ENCODE results near the gene ATG101. TPM values are rescaled to one million over a fixed set of nuclear protein-coding genes. Genes with fewer than 3 reads are reported as not detected.

ATG101 gene
- total and polyA plus RNA-seq, 4 donors, result 22.1 to 64.3 (median 36.7) TPM

DNA sequence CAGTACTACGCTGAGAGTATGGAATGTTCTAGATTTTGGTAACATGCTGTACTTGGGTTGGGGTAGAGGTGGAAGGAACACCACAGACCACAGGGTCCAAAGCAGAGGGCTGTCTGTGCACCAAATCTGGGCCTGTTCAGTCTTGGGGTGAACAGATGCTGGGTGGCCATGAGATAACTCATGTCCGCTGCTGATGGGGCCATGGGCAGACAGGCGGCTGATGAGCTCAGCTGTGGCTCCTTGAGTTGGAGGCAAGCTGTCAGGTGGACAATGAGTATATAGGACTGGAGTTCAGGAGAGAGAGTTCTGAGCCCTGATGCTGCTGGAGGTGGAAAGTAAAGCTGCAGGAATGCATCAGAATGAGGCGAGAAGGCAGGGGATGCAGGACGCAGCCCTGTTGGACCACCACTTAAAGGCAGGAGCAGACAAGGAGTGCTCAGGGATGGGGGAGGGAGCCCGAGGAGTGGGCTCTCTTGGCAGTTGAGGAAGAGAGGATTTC is 16.0 kb downstream of the ATG101 start:
- no peaks in the 10 kb centered on the region for H3K27me3 ChIP-seq (ENCODE audit: control insufficient read depth in 3 of 3, insufficient read depth in 3 of 3, low read length in 2 of 3)
- H3K9ac ChIP-seq (ENCODE audit: insufficient read depth in 1 of 2, low read length in 2 of 2), result no peak overlapping the region
- TF ChIP-seq, protein P1, sequence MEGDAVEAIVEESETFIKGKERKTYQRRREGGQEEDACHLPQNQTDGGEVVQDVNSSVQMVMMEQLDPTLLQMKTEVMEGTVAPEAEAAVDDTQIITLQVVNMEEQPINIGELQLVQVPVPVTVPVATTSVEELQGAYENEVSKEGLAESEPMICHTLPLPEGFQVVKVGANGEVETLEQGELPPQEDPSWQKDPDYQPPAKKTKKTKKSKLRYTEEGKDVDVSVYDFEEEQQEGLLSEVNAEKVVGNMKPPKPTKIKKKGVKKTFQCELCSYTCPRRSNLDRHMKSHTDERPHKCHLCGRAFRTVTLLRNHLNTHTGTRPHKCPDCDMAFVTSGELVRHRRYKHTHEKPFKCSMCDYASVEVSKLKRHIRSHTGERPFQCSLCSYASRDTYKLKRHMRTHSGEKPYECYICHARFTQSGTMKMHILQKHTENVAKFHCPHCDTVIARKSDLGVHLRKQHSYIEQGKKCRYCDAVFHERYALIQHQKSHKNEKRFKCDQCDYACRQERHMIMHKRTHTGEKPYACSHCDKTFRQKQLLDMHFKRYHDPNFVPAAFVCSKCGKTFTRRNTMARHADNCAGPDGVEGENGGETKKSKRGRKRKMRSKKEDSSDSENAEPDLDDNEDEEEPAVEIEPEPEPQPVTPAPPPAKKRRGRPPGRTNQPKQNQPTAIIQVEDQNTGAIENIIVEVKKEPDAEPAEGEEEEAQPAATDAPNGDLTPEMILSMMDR (IDR thresholded peaks at IDR 0.05; ENCODE audit: control extremely low read depth, extremely low read depth), result no peak
- peaks cover 0 to 2% (median 0%) of the 10 kb centered on the region in 4 donors for H3K36me3 ChIP-seq (ENCODE audit: control insufficient read depth in 4 of 4, insufficient read depth in 4 of 4, low read length in 4 of 4)
- 90 to 92% methylated on average over 6 of the region's 6 CpGs for whole genome bisulfite sequencing, 2 donors
- no peak for DNase-seq
- H3K4me3 ChIP-seq, result no peak overlapping the region
- no peak for ATAC-seq (ENCODE audit: insufficient read depth, low FRiP score)
- no peak overlapping the region for H3K27ac ChIP-seq (ENCODE audit: low read depth in 1 of 2, low read length in 1 of 2)
- H3K4me1 ChIP-seq (ENCODE audit: control insufficient read depth in 5 of 5, insufficient read depth in 5 of 5, low read length in 5 of 5), result peaks cover 0 to 26% (median 16%) of the 10 kb centered on the region in 5 donors
- H3K9me3 ChIP-seq (ENCODE audit: control insufficient read depth in 4 of 4, insufficient read depth in 3 of 4, low read length in 3 of 4), result no peaks in the 10 kb centered on the region

DNA sequence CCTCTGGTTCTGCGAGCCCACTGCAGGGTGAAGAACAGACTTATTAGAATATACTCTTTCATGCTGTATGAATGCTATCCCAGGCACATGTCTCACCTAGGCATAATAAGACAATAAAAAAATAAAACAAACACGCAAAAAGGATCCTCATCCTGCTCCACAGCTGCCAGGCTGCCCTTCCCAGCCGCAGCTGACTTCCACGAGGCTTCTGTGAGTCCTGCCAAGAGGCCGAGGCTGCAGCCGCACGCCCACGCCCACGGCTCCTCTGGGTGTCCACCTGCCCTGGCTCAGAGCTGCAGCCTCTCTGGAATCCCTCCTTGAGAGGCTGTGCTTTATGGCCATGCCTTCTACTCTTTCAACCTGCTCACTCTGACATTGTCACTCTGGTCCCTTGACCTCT is 16.6 kb downstream of the ATG101 start:
- Histone ChIP-seq H3K27ac (ENCODE audit: low read depth in 1 of 2, low read length in 1 of 2) (no peak overlapping the region), H3K27me3 (ENCODE audit: control insufficient read depth in 3 of 3, insufficient read depth in 3 of 3, low read length in 2 of 3) (peaks cover 0 to 2% (median 0%) of the 10 kb centered on the region in 3 donors), H3K36me3 (ENCODE audit: control insufficient read depth in 4 of 4, insufficient read depth in 4 of 4, low read length in 4 of 4) (peaks cover 0 to 2% (median 0%) of the 10 kb centered on the region in 4 donors), H3K4me3 (no peak overlapping the region), H3K9ac (ENCODE audit: insufficient read depth in 1 of 2, low read length in 2 of 2) (no peak overlapping the region), H3K4me1 (ENCODE audit: control insufficient read depth in 5 of 5, insufficient read depth in 5 of 5, low read length in 5 of 5) (peaks cover 0 to 20% (median 15%) of the 10 kb centered on the region in 5 donors), H3K9me3 (ENCODE audit: control insufficient read depth in 4 of 4, insufficient read depth in 3 of 4, low read length in 3 of 4) (no peaks in the 10 kb centered on the region)
- DNase-seq (no peak), ATAC-seq (ENCODE audit: insufficient read depth, low FRiP score) (no peak)
- TF ChIP-seq, protein P1 (IDR thresholded peaks at IDR 0.05; ENCODE audit: control extremely low read depth, extremely low read depth), result no peak
- 66 to 78% methylated on average over 9 of the region's 9 CpGs for WGBS, 2 donors

- TF ChIP-seq, protein P1 (IDR thresholded peaks at IDR 0.05; ENCODE audit: control extremely low read depth, extremely low read depth), result no peak
- H3K4me3 ChIP-seq, result no peak overlapping the region
- no peak overlapping the region for H3K27ac ChIP-seq (ENCODE audit: low read depth in 1 of 2, low read length in 1 of 2)
- ATAC-seq (ENCODE audit: insufficient read depth, low FRiP score) (no peak), DNase-seq (no peak)
- H3K36me3 ChIP-seq (ENCODE audit: control insufficient read depth in 4 of 4, insufficient read depth in 4 of 4, low read length in 4 of 4), result peaks cover 0 to 2% (median 0%) of the 10 kb centered on the region in 4 donors
- no peak overlapping the region for H3K9ac ChIP-seq (ENCODE audit: insufficient read depth in 1 of 2, low read length in 2 of 2)
- WGBS, 2 donors, result 75 to 76% methylated on average over 22 of the region's 22 CpGs
- H3K27me3 ChIP-seq (ENCODE audit: control insufficient read depth in 3 of 3, insufficient read depth in 3 of 3, low read length in 2 of 3), result peaks cover 0 to 2% (median 0%) of the 10 kb centered on the region in 3 donors
- H3K9me3 ChIP-seq (ENCODE audit: control insufficient read depth in 4 of 4, insufficient read depth in 3 of 4, low read length in 3 of 4), result no peaks in the 10 kb centered on the region
- H3K4me1 ChIP-seq (ENCODE audit: control insufficient read depth in 5 of 5, insufficient read depth in 5 of 5, low read length in 5 of 5), result peaks cover 0 to 12% (median 7%) of the 10 kb centered on the region in 5 donors
These were observed 17.4 kb downstream of the ATG101 start for GRCh38 chr12:52086944-52087835.
